Natural killer cell (primary cell): ENCODE results near the gene TMEM181. TPM values are rescaled to one million over a fixed set of nuclear protein-coding genes. Genes with fewer than 3 reads are reported as not detected.
"Not testable (repeated sequence)": the region's sequence is repeated elsewhere in the genome, so short reads cannot be mapped to it uniquely, and the experiment has no call there.

ENCODE experiments used
- ATAC-seq, 3 donors: fragments of 150-1000 bp in 2 of 3; fragments of 200-7000 bp in 1 of 3; cut with Tn5 transposase; 1 replicate in 1 of 3; 2 replicates in 2 of 3; pipeline ENCODE4 v1.10.0; 2021; ENCODE audit warnings: mild to moderate bottlenecking in 2 of 3, moderate library complexity in 2 of 3
- DNase-seq, 2 donors: peaks; one replicate each; pipeline versions ENCODE4 v3.0.0 to v3.0.0-alpha.2; 2013 to 2021; ENCODE audit warnings: mixed read lengths in 1 of 2
- H3K27ac ChIP-seq: one replicate; pipeline ENCODE4 v1.5.1; 2013; ENCODE audit warnings: mild to moderate bottlenecking, low read length
- H3K27me3 ChIP-seq: one replicate; pipeline ENCODE4 v1.6.1; 2013; ENCODE audit warnings: low read length; ENCODE audit not compliant: control insufficient read depth, insufficient read depth
- H3K36me3 ChIP-seq: one replicate; pipeline ENCODE4 v1.6.1; 2013; ENCODE audit warnings: low read length; ENCODE audit not compliant: control insufficient read depth, insufficient read depth
- H3K4me1 ChIP-seq: one replicate; pipeline ENCODE4 v1.6.1; 2013; ENCODE audit warnings: low read length; ENCODE audit not compliant: control insufficient read depth, insufficient read depth
- H3K4me3 ChIP-seq: one replicate; pipeline ENCODE4 v1.5.1; 2013; ENCODE audit warnings: low read length
- H3K9me3 ChIP-seq: one replicate; pipeline ENCODE4 v1.6.1; 2013; ENCODE audit warnings: low read length; ENCODE audit not compliant: control insufficient read depth, insufficient read depth
- H3K27ac Mint-ChIP-seq, 2 donors: one replicate each; pipeline ENCODE4 v1.8.0; 2022; ENCODE audit warnings: mild to moderate bottlenecking in 2 of 2, mixed read lengths in 2 of 2, moderate library complexity in 1 of 2
- H3K27me3 Mint-ChIP-seq, 2 donors: one replicate each; pipeline ENCODE4 v1.8.0; 2022; ENCODE audit warnings: low read depth in 2 of 2, mixed read lengths in 2 of 2
- H3K36me3 Mint-ChIP-seq: one replicate; pipeline ENCODE4 v1.8.0; 2022; ENCODE audit warnings: mixed read lengths
- H3K4me1 Mint-ChIP-seq, 2 donors: one replicate each; pipeline ENCODE4 v1.8.0; 2022; ENCODE audit warnings: mixed read lengths in 2 of 2
- H3K4me3 Mint-ChIP-seq: one replicate; pipeline ENCODE4 v1.8.0; 2022; ENCODE audit warnings: mild to moderate bottlenecking, moderate library complexity, mixed read lengths
- H3K9me3 Mint-ChIP-seq, 2 donors: one replicate each; pipeline ENCODE4 v1.8.0; 2022; ENCODE audit warnings: mixed read lengths in 2 of 2
- WGBS: methylation state at CpG from one replicate; pipeline ENCODE4 v1.1.7; 2013; ENCODE audit warnings: missing lambda C conversion rate; ENCODE audit not compliant: insufficient coverage; 5-methylcytosine and 5-hydroxymethylcytosine counted together
- intact Hi-C: fragments of 100-400 bp; cut with micrococcal nuclease; formaldehyde crosslinking; loops from one replicate; pipeline ENCODE4 v1.14.2; 2022
- total RNA-seq, 4 donors: library from RNA; stranded (reverse); fragments of 120-200 nt in 1 of 4; gene quantifications; one replicate each; pipeline versions ENCODE4 v1.2.3 to v1.2.4, GENCODE V29; 2013 to 2022
- TF ChIP-seq, protein P1 (sequence below): fragments of 200-600 bp; IDR thresholded peaks from one replicate; pipeline ENCODE4 v1.8.0; 2022; ENCODE audit warnings: antibody characterized with exemption

Gene TMEM181
- total RNA-seq, 3 donors from 2014 or later (not counting 1 experiment from before 2014, with no cell fraction given), result 44.8 to 60.9 (median 45.0) TPM

GRCh38 chr6:158521759-158522158 is 38.1 kb upstream of the TMEM181 start:
- WGBS, result no CpG with 5 or more reads among the region's 1 CpG
- ATAC-seq (no peak), DNase-seq (no peak)
- H3K4me1 Mint-ChIP-seq, result peaks cover 14 to 15% of the 10 kb centered on the region in 2 donors
- Histone ChIP-seq H3K27ac (no peak overlapping the region), H3K9me3 (no peaks in the 10 kb centered on the region), H3K4me1 (peaks cover 11% of the 10 kb centered on the region), H3K36me3 (no peaks in the 10 kb centered on the region), H3K27me3 (peaks cover 5% of the 10 kb centered on the region), H3K4me3 (no peak overlapping the region)
- no peaks in the 10 kb centered on the region for H3K9me3 Mint-ChIP-seq
- peaks cover 35 to 54% of the 10 kb centered on the region in 2 donors for H3K27me3 Mint-ChIP-seq
- intact Hi-C loops, result no loop called here
- no peaks in the 10 kb centered on the region for H3K36me3 Mint-ChIP-seq
- TF ChIP-seq, protein P1, sequence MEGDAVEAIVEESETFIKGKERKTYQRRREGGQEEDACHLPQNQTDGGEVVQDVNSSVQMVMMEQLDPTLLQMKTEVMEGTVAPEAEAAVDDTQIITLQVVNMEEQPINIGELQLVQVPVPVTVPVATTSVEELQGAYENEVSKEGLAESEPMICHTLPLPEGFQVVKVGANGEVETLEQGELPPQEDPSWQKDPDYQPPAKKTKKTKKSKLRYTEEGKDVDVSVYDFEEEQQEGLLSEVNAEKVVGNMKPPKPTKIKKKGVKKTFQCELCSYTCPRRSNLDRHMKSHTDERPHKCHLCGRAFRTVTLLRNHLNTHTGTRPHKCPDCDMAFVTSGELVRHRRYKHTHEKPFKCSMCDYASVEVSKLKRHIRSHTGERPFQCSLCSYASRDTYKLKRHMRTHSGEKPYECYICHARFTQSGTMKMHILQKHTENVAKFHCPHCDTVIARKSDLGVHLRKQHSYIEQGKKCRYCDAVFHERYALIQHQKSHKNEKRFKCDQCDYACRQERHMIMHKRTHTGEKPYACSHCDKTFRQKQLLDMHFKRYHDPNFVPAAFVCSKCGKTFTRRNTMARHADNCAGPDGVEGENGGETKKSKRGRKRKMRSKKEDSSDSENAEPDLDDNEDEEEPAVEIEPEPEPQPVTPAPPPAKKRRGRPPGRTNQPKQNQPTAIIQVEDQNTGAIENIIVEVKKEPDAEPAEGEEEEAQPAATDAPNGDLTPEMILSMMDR, result no peak
- no peak overlapping the region for H3K27ac Mint-ChIP-seq
- H3K4me3 Mint-ChIP-seq, result no peak overlapping the region

GRCh38 chr6:158522616-158523015 is 37.3 kb upstream of the TMEM181 start:
- Mint-ChIP-seq H3K4me3 (no peak overlapping the region), H3K36me3 (no peaks in the 10 kb centered on the region), H3K4me1 (peaks cover 11 to 12% of the 10 kb centered on the region in 2 donors), H3K9me3 (no peaks in the 10 kb centered on the region), H3K27me3 (peaks cover 43 to 59% of the 10 kb centered on the region in 2 donors), H3K27ac (no peak overlapping the region)
- no peak overlapping the region for H3K4me3 ChIP-seq
- H3K36me3 ChIP-seq, result no peaks in the 10 kb centered on the region
- TF ChIP-seq, protein P1, result no peak
- H3K27ac ChIP-seq, result no peak overlapping the region
- WGBS, result 92% methylated on average over 11 of the region's 11 CpGs
- intact Hi-C loops, result no loop called here
- no peaks in the 10 kb centered on the region for H3K9me3 ChIP-seq
- H3K4me1 ChIP-seq, result peaks cover 7% of the 10 kb centered on the region
- ATAC-seq, result no peak
- H3K27me3 ChIP-seq, result peaks cover 3% of the 10 kb centered on the region
- DNase-seq, result no peak

- Mint-ChIP-seq H3K27ac (no peak overlapping the region), H3K4me1 (no peaks in the 10 kb centered on the region), H3K27me3 (peaks cover 46 to 67% of the 10 kb centered on the region in 2 donors), H3K9me3 (no peaks in the 10 kb centered on the region), H3K36me3 (no peaks in the 10 kb centered on the region), H3K4me3 (no peak overlapping the region)
- H3K27me3 ChIP-seq, result peaks cover 2% of the 10 kb centered on the region
- DNase-seq (no peak), ATAC-seq (no peak)
- TF ChIP-seq, protein P1, result no peak
- no peak overlapping the region for H3K27ac ChIP-seq
- 91% methylated on average over 15 of the region's 15 CpGs for WGBS
- no peaks in the 10 kb centered on the region for H3K9me3 ChIP-seq
- H3K36me3 ChIP-seq, result no peaks in the 10 kb centered on the region
- H3K4me3 ChIP-seq, result no peak overlapping the region
- H3K4me1 ChIP-seq, result no peaks in the 10 kb centered on the region
- intact Hi-C loops, result no loop called here
These were observed 35.6 kb upstream of the TMEM181 start for GRCh38 chr6:158524311-158524710.

- intact Hi-C loops, H3K4me3 Mint-ChIP-seq, H3K4me1 ChIP-seq, H3K4me3 ChIP-seq, H3K9me3 Mint-ChIP-seq, H3K27ac Mint-ChIP-seq, H3K9me3 ChIP-seq, H3K36me3 Mint-ChIP-seq, DNase-seq, H3K27ac ChIP-seq, H3K27me3 ChIP-seq, H3K4me1 Mint-ChIP-seq, H3K36me3 ChIP-seq, ATAC-seq: not testable (repeated sequence)
- H3K27me3 Mint-ChIP-seq, result peaks cover 62 to 77% of the 10 kb centered on the region in 2 donors
- WGBS, result 78% methylated on average over 1 of the region's 1 CpG
These were observed 32.0 kb upstream of the TMEM181 start for GRCh38 chr6:158527858-158528257.
